ENCODE data around the gene VIT.

- TF ChIP-seq, protein P1, sequence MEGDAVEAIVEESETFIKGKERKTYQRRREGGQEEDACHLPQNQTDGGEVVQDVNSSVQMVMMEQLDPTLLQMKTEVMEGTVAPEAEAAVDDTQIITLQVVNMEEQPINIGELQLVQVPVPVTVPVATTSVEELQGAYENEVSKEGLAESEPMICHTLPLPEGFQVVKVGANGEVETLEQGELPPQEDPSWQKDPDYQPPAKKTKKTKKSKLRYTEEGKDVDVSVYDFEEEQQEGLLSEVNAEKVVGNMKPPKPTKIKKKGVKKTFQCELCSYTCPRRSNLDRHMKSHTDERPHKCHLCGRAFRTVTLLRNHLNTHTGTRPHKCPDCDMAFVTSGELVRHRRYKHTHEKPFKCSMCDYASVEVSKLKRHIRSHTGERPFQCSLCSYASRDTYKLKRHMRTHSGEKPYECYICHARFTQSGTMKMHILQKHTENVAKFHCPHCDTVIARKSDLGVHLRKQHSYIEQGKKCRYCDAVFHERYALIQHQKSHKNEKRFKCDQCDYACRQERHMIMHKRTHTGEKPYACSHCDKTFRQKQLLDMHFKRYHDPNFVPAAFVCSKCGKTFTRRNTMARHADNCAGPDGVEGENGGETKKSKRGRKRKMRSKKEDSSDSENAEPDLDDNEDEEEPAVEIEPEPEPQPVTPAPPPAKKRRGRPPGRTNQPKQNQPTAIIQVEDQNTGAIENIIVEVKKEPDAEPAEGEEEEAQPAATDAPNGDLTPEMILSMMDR (IDR thresholded peaks at IDR 0.05) = no peak
- no peak for TF ChIP-seq POLR2A (IDR thresholded peaks at IDR 0.05)
These were observed 11.7 kb downstream of the VIT start for GRCh38 chr2:36708041-36708741.
